Hematopoietic multipotent progenitor cell treated with erythropoietin and hydrocortisone succinate and interleukin-3 and kit ligand, for 8 days (in vitro differentiated cells): ENCODE results near the gene MAB21L3.

Source experiments
- DNase-seq: peaks from one replicate; pipeline ENCODE4 v3.0.0-alpha.2; 2015

The MAB21L3 gene

GRCh38 chr1:116111524-116112021 lies 374 bp downstream of the MAB21L3 start:
- no peak for DNase-seq

- no peak for DNase-seq
Observed at GRCh38 chr1:116112388-116113140, 1.4 kb downstream of the MAB21L3 start.

- no peak for DNase-seq
Observed at GRCh38 chr1:116113615-116114014, 2.4 kb downstream of the MAB21L3 start.

- DNase-seq: no peak
Observed at GRCh38 chr1:116115476-116116439, 4.6 kb downstream of the MAB21L3 start.

- DNase-seq: no peak
Observed at GRCh38 chr1:116118471-116118870, 7.3 kb downstream of the MAB21L3 start.

GRCh38 chr1:116119876-116120275 lies 8.7 kb downstream of the MAB21L3 start:
- DNase-seq: no peak

GRCh38 chr1:116122955-116123757 lies 12.0 kb downstream of the MAB21L3 start:
- no peak for DNase-seq

- no peak for DNase-seq
Observed at GRCh38 chr1:116123837-116124533, 12.8 kb downstream of the MAB21L3 start.

GRCh38 chr1:116125758-116126157 lies 14.6 kb downstream of the MAB21L3 start:
- no peak for DNase-seq

- no peak for DNase-seq
Observed at GRCh38 chr1:116126281-116126680, 15.1 kb downstream of the MAB21L3 start.

GRCh38 chr1:116127123-116127847 lies 16.1 kb downstream of the MAB21L3 start:
- DNase-seq: no peak

GRCh38 chr1:116127848-116128540 lies 16.8 kb downstream of the MAB21L3 start:
- no peak for DNase-seq

- no peak for DNase-seq
Observed at GRCh38 chr1:116128664-116129063, 17.5 kb downstream of the MAB21L3 start.

- DNase-seq: no peak
Observed at GRCh38 chr1:116129537-116129936, 18.3 kb downstream of the MAB21L3 start.

- peak; percentile 90 for DNase-seq
Observed at GRCh38 chr1:116130356-116130755, 19.2 kb downstream of the MAB21L3 start.

- DNase-seq: peak; percentile 10
Observed at GRCh38 chr1:116131170-116131569, 20.0 kb downstream of the MAB21L3 start.

- peak; percentile 93 for DNase-seq
Observed at GRCh38 chr1:116131866-116132605, 20.8 kb downstream of the MAB21L3 start.

GRCh38 chr1:116133696-116134475 lies 22.7 kb downstream of the MAB21L3 start:
- DNase-seq: peak; percentile 75

GRCh38 chr1:116134476-116134773 lies 23.2 kb downstream of the MAB21L3 start:
- no peak for DNase-seq
